C4-2B (cell line): ENCODE results near the gene SOS1.

Source experiments
- CTCF ChIP-seq: fragments of 450-650 bp; conservative IDR thresholded peaks from 2 replicates; pipeline ENCODE4 v1.5.1; 2017; ENCODE audit warnings: mild to moderate bottlenecking
- ZFX ChIP-seq: fragments of 450-650 bp; IDR thresholded peaks from 2 replicates; pipeline ENCODE4 v1.6.1; 2017

- TF ChIP-seq CTCF (no peak), ZFX (no peak)
These were observed 8.1 kb upstream of the SOS1 start for GRCh38 chr2:39128919-39129391.
